Rectal smooth muscle tissue (tissue), 1 donor: ENCODE data around the gene CTAG2.
"Not testable (repeated sequence)": the region's sequence is repeated elsewhere in the genome, so short reads cannot be mapped to it uniquely, and the experiment has no call there.

Experiments used
- H3K27ac ChIP-seq: one replicate; pipeline ENCODE4 v1.7.0; 2013; ENCODE audit warnings: low read depth, low read length, inconsistent platforms
- H3K27me3 ChIP-seq: one replicate; pipeline ENCODE4 v1.7.0; 2013; ENCODE audit warnings: low read length; ENCODE audit not compliant: control insufficient read depth, insufficient read depth
- H3K36me3 ChIP-seq: one replicate; pipeline ENCODE4 v1.7.0; 2013; ENCODE audit warnings: low read length; ENCODE audit not compliant: control insufficient read depth, insufficient read depth
- H3K4me1 ChIP-seq: one replicate; pipeline ENCODE4 v1.7.0; 2013; ENCODE audit warnings: low read length; ENCODE audit not compliant: control insufficient read depth, insufficient read depth
- H3K4me3 ChIP-seq: one replicate; pipeline ENCODE4 v1.7.0; 2013; ENCODE audit warnings: low read length
- H3K9ac ChIP-seq: one replicate; pipeline ENCODE4 v1.7.0; 2013; ENCODE audit warnings: low read length

Gene CTAG2

GRCh38 chrX:154657226-154657805, 3.9 kb upstream of the CTAG2 start:
- H3K36me3 ChIP-seq, result no peaks in the 10 kb centered on the region
- H3K27me3 ChIP-seq, result no peaks in the 10 kb centered on the region
- no peaks in the 10 kb centered on the region for H3K4me1 ChIP-seq
- H3K27ac ChIP-seq, result no peak overlapping the region
- no peak overlapping the region for H3K9ac ChIP-seq
- H3K4me3 ChIP-seq, result no peak overlapping the region

DNA sequence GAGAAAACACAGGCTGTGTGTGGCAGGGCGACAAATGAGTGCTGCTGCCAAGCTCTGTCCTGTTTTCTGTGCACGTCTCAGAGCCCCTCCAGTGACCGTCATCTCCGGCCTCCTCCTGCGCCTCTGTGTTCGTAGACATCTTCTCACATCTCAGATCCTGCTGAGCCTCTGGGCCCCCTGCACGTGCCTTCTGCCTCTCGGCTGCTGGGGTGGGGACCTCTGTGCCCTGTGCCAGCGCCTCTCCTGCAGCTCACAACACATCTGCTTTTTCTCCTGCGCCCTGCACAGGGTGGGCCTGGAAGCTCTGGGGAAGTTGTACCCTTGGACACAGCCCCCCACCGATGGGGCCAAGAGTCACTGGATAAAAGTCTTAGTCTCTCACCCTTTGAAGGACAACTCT, 2.4 kb upstream of the CTAG2 start:
- Histone ChIP-seq H3K4me3 (no peak overlapping the region), H3K27ac (no peak overlapping the region), H3K4me1 (no peaks in the 10 kb centered on the region), H3K9ac (no peak overlapping the region), H3K36me3 (no peaks in the 10 kb centered on the region), H3K27me3 (no peaks in the 10 kb centered on the region)

DNA sequence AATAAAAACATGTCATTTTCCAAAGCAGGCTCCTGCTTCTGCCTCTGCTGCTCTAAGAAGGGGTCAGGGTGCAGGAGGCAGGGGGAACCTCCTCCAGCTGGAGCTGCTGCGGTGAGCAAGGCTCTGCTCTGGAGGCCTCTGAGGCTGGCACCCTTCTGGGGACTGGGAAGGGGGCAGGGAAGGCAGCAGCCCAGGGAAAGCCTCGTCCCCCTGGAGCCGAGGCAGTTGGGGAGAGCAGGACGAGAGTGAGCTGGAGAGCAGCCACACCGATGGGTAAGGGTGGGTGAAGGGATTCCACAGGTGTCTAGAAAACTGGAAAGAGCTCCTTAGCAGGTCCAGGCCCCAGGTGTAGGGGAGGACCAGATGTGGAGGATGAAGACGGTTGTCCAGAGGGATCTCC, 2.0 kb upstream of the CTAG2 start:
- no peak overlapping the region for H3K4me3 ChIP-seq
- H3K27me3 ChIP-seq, result no peaks in the 10 kb centered on the region
- no peak overlapping the region for H3K9ac ChIP-seq
- H3K36me3 ChIP-seq, result no peaks in the 10 kb centered on the region
- no peak overlapping the region for H3K27ac ChIP-seq
- no peaks in the 10 kb centered on the region for H3K4me1 ChIP-seq

DNA sequence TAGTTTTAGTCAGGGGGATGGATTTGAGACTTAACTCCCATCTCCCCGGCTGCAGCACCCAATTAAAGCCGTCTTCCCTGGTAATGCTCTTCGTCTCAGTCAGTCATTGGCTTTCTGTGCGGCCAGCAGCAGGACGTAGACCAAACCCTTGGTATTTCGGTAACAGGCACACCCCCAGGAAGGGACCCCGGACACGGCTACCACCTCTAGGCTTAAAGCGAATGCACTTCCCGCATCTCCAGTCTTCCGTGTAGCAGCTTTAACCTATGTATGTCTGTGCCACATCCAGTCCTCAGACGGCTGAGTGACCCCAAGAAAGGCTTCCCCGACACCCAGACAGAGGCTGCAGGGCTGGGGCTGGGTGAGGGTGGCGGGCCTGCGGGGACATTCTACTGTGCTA, 1.5 kb upstream of the CTAG2 start:
- H3K27me3 ChIP-seq, result no peaks in the 10 kb centered on the region
- H3K36me3 ChIP-seq, result no peaks in the 10 kb centered on the region
- no peak overlapping the region for H3K9ac ChIP-seq
- no peaks in the 10 kb centered on the region for H3K4me1 ChIP-seq
- H3K4me3 ChIP-seq, result no peak overlapping the region
- H3K27ac ChIP-seq, result no peak overlapping the region

DNA sequence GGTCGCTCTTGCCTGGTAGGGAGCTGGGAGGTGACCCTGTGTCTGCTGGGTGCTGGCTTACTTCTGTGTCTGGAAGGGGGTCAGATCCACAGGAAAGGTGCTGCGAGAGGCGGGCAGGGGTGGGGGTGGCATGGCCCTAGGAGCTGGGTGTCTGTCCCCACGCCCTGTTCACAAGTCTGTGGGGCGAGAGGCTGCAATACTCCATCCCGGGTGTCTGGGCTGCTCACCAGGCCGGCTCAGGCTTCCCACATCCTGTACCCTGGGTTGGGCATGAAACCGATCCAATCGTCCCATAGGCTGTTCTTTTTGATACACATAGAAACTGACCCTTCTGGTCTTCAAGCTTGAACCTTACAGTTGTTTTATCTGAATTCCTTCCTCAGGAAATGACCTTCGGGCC, 993 bp upstream of the CTAG2 start:
- no peak overlapping the region for H3K27ac ChIP-seq
- H3K4me3 ChIP-seq, result no peak overlapping the region
- H3K4me1 ChIP-seq, result no peaks in the 10 kb centered on the region
- H3K9ac ChIP-seq, result no peak overlapping the region
- H3K27me3 ChIP-seq, result no peaks in the 10 kb centered on the region
- no peaks in the 10 kb centered on the region for H3K36me3 ChIP-seq

DNA sequence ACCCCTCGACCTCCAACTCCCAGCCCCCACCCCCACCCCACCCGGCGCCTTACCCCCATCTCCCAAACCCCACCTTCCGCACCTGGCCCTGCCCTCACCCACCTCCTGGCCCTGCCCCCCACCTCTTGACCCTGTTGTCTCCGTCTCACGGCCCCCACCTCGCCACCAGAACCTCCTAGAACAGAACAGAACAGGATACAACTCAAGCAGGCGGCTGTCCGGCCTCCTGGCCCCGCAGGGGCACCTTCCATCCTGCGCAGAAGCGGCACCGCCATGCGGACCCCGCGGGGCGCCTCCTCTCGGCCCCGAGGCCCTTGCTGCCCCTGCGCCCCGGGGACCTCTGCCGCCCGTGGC, 354 bp downstream of the CTAG2 start:
- Histone ChIP-seq H3K27ac (no peak overlapping the region), H3K27me3 (no peaks in the 10 kb centered on the region), H3K4me1 (no peaks in the 10 kb centered on the region), H3K36me3 (no peaks in the 10 kb centered on the region), H3K9ac (no peak overlapping the region), H3K4me3 (no peak overlapping the region)

DNA sequence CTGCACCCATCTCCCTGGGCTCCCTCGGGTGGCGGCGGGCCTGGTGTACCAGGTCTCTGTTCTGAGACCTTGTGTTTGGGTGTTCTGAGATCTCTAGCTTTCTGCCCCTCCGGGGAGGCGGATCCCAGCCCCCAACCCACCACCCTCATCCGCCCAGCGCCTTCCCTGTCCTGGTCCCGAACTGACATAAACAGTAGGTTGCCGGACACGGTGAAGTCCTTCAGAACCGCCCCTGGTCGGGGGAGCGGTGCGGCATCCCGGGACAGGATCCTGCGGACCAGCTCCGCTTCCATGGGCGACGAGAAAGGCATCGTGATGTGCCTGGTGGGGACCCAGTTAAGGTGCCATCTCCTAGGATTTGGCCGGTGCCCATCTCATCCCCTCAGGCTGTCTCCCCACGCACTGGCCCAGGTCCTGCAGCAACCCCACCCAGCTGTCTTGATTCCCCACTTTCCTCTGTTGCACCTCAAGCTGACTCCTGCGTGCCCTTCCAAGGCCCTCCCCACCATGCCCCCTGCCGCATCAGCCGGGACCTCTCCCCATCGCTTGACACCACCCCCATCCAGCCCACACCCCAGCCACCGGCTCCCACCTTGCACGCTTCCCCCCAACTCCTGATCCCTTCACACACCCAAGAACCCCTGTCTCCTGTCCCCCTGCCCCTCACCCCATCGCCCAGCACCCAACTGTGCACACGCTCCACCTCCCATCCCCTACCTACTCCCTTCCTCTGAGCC, 900 bp downstream of the CTAG2 start:
- no peaks in the 10 kb centered on the region for H3K27me3 ChIP-seq
- H3K4me3 ChIP-seq, result no peak overlapping the region
- no peaks in the 10 kb centered on the region for H3K4me1 ChIP-seq
- no peaks in the 10 kb centered on the region for H3K36me3 ChIP-seq
- H3K9ac ChIP-seq, result no peak overlapping the region
- H3K27ac ChIP-seq, result no peak overlapping the region

GRCh38 chrX:154650221-154650510, 3.2 kb downstream of the CTAG2 start:
- Histone ChIP-seq H3K9ac (no peak overlapping the region), H3K27me3 (no peaks in the 10 kb centered on the region), H3K36me3 (no peaks in the 10 kb centered on the region), H3K4me3 (no peak overlapping the region), H3K27ac (no peak overlapping the region), H3K4me1 (no peaks in the 10 kb centered on the region)

DNA sequence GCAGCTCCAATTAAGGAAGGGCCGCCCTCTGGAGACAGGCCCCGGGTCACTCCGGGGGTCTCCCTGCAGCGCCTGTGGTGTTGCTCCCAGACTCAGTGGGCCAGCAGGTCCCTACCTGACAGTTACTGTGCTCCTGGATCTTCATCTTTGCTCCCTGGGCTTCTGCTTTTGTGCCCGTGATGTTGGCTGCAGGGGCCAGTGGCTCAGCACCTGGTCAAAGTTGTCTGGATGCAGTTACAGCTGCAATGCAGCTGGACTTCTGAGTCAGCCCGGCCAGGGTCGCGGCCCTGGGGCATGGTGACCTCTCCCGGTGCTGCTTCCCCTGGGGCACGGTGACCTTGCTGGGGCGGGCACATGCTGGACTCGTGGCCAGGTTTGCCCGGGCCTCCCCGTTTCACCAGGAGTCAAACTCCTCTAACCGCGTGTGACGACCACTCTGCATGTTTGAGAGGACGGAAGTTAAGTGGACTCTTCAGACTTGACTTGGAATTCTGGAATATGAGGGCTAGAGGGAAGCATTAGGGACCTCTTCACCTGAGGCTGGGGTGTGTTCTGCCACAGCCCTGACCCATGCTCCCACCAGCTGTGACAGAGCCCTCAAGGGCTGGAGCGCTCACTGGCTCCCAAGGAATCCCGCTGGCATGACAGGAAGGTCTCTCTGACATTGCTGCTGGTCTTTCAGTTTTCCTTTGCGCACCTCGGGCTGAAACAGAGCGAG, 3.7 kb downstream of the CTAG2 start:
- Histone ChIP-seq H3K36me3 (no peaks in the 10 kb centered on the region), H3K27ac (no peak overlapping the region), H3K27me3 (no peaks in the 10 kb centered on the region), H3K4me3 (no peak overlapping the region), H3K4me1 (no peaks in the 10 kb centered on the region), H3K9ac (no peak overlapping the region)

GRCh38 chrX:154648931-154649330, 4.4 kb downstream of the CTAG2 start:
- no peak overlapping the region for H3K4me3 ChIP-seq
- H3K36me3 ChIP-seq, result no peaks in the 10 kb centered on the region
- no peaks in the 10 kb centered on the region for H3K27me3 ChIP-seq
- no peaks in the 10 kb centered on the region for H3K4me1 ChIP-seq
- H3K27ac ChIP-seq, result no peak overlapping the region
- H3K9ac ChIP-seq, result no peak overlapping the region

DNA sequence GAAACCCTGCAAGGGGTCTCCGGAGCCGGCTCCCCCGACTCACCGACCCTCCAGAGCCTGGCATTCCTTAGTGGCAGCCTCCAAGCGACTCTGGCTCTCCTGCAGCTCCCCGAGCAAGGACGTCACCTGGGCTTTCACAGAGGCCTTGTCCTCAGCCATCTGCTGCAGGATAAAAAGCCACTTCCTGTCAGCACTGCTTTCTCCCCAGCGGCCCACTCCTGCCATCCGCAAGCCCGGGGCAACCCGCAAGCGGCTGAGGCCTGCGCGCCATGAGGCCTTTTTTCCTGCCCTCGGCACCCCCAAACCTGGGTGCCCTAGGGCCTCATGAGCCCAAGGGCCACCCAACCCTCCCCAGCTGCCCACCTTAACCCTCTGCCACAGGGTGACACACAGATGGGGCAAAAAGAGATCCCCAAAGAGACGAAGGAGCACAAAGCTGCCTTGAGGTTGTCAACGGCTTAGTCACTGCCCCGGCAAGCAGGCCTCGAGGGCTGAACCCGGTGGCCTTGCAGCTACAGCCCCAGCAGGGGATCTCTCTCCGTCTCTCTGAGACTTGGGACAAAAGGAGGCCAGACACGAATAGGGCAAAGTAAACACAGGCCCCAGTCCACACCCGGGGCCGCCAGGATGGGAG, 7.5 kb downstream of the CTAG2 start:
- not testable (repeated sequence) for H3K36me3 ChIP-seq, H3K27me3 ChIP-seq, H3K4me3 ChIP-seq, H3K9ac ChIP-seq, H3K27ac ChIP-seq, H3K4me1 ChIP-seq

DNA sequence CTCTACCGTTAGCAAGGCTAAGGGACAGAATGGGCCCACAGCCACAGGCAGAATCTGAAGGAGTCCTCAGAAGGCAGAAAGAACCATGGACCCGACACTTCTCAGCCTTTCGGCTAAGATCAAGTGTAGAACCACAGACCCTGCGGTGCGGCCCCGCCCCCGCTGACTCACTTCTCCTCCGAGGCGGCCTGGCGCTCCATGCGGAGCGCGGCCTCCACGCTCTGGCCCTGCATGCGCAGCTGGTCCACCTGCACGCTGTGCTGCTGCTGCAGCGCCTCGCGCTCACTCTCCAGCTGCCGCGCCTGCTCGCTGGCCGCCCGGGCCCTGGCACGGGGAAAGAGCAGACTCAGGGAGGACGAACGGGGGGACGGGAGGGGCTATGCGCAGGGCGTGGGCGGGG, 9.7 kb downstream of the CTAG2 start:
- not testable (repeated sequence) for H3K36me3 ChIP-seq, H3K4me3 ChIP-seq, H3K9ac ChIP-seq, H3K27ac ChIP-seq, H3K27me3 ChIP-seq, H3K4me1 ChIP-seq

DNA sequence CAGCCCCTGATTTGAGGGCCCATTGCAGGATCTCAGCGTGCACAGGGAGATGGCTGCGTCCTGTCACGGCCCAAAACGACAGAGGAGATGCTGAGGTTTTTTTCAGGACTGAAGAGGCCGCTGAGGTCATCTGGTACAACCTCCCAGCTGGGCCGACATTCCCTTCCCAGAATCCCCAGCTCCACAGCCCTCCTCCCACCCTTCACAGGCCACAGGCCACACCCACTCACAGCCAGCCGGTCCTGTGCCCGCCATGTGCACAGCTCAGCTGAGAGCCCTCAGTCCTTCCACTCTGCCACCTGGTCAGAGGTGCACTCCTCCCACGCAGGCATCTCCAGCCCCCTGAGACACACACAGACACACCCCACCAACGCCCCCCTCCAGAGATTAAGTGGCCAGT, 11.6 kb downstream of the CTAG2 start:
- H3K9ac ChIP-seq, H3K4me3 ChIP-seq, H3K27ac ChIP-seq, H3K27me3 ChIP-seq, H3K36me3 ChIP-seq, H3K4me1 ChIP-seq: not testable (repeated sequence)
